ENCODE data around the gene POLR3A. TPM values are rescaled to one million over a fixed set of nuclear protein-coding genes. Genes with fewer than 3 reads are reported as not detected.
"Not testable (repeated sequence)": the region's sequence is repeated elsewhere in the genome, so short reads cannot be mapped to it uniquely, and the experiment has no call there.

The POLR3A gene
- total and polyA plus RNA-seq, 2 donors: 5.6 to 9.4 TPM

GRCh38 chr10:78000956-78001472 lies 28.3 kb downstream of the POLR3A start:
- no peak for DNase-seq (ENCODE audit: low read depth in 6 of 9, low spot score in 9 of 9)
- Histone ChIP-seq H3K9me3 (ENCODE audit: control insufficient read depth in 2 of 2, insufficient read depth in 1 of 2, low read length in 1 of 2) (no peaks in the 10 kb centered on the region), H3K36me3 (ENCODE audit: control insufficient read depth in 2 of 2, insufficient read depth in 2 of 2, low read length in 1 of 2) (peaks cover 63 to 65% of the 10 kb centered on the region in 2 donors), H3K27me3 (ENCODE audit: control insufficient read depth in 2 of 2, insufficient read depth in 1 of 2, low read length in 1 of 2) (no peaks in the 10 kb centered on the region), H3K4me1 (ENCODE audit: control insufficient read depth in 2 of 2, insufficient read depth in 2 of 2, low read length in 2 of 2) (no peaks in the 10 kb centered on the region), H3K4me3 (ENCODE audit: low read length in 2 of 2) (no peak overlapping the region), H3K27ac (ENCODE audit: low read depth in 1 of 2, low read length in 1 of 2) (no peak overlapping the region)
- WGBS: 94% methylated on average over 6 of the region's 6 CpGs

GRCh38 chr10:78000206-78000605 lies 29.1 kb downstream of the POLR3A start:
- no peaks in the 10 kb centered on the region for H3K4me1 ChIP-seq (ENCODE audit: control insufficient read depth in 2 of 2, insufficient read depth in 2 of 2, low read length in 2 of 2)
- no peak overlapping the region for H3K27ac ChIP-seq (ENCODE audit: low read depth in 1 of 2, low read length in 1 of 2)
- no peak overlapping the region for H3K4me3 ChIP-seq (ENCODE audit: low read length in 2 of 2)
- H3K9me3 ChIP-seq (ENCODE audit: control insufficient read depth in 2 of 2, insufficient read depth in 1 of 2, low read length in 1 of 2): no peaks in the 10 kb centered on the region
- DNase-seq (ENCODE audit: low read depth in 6 of 9, low spot score in 9 of 9): no peak
- no peaks in the 10 kb centered on the region for H3K27me3 ChIP-seq (ENCODE audit: control insufficient read depth in 2 of 2, insufficient read depth in 1 of 2, low read length in 1 of 2)
- peaks cover 57 to 58% of the 10 kb centered on the region in 2 donors for H3K36me3 ChIP-seq (ENCODE audit: control insufficient read depth in 2 of 2, insufficient read depth in 2 of 2, low read length in 1 of 2)

GRCh38 chr10:77998780-77999179 lies 30.5 kb downstream of the POLR3A start:
- not testable (repeated sequence) for H3K4me3 ChIP-seq (ENCODE audit: low read length in 2 of 2); H3K27ac ChIP-seq (ENCODE audit: low read depth in 1 of 2, low read length in 1 of 2); DNase-seq (ENCODE audit: low read depth in 6 of 9, low spot score in 9 of 9); H3K9me3 ChIP-seq (ENCODE audit: control insufficient read depth in 2 of 2, insufficient read depth in 1 of 2, low read length in 1 of 2); H3K4me1 ChIP-seq (ENCODE audit: control insufficient read depth in 2 of 2, insufficient read depth in 2 of 2, low read length in 2 of 2); H3K27me3 ChIP-seq (ENCODE audit: control insufficient read depth in 2 of 2, insufficient read depth in 1 of 2, low read length in 1 of 2)
- peaks cover 49 to 52% of the 10 kb centered on the region in 2 donors for H3K36me3 ChIP-seq (ENCODE audit: control insufficient read depth in 2 of 2, insufficient read depth in 2 of 2, low read length in 1 of 2)
- WGBS: 98% methylated on average over 5 of the region's 5 CpGs

- WGBS: 98% methylated on average over 3 of the region's 3 CpGs
- H3K27me3 ChIP-seq (ENCODE audit: control insufficient read depth in 2 of 2, insufficient read depth in 1 of 2, low read length in 1 of 2): no peaks in the 10 kb centered on the region
These were observed 35.7 kb downstream of the POLR3A start for GRCh38 chr10:77993620-77994019.

GRCh38 chr10:77989081-77989724 lies 40.1 kb downstream of the POLR3A start:
- Histone ChIP-seq H3K9me3 (ENCODE audit: control insufficient read depth in 2 of 2, insufficient read depth in 1 of 2, low read length in 1 of 2) (no peaks in the 10 kb centered on the region), H3K36me3 (ENCODE audit: control insufficient read depth in 2 of 2, insufficient read depth in 2 of 2, low read length in 1 of 2) (peaks cover 74 to 89% of the 10 kb centered on the region in 2 donors), H3K27ac (ENCODE audit: low read depth in 1 of 2, low read length in 1 of 2) (no peak overlapping the region), H3K27me3 (ENCODE audit: control insufficient read depth in 2 of 2, insufficient read depth in 1 of 2, low read length in 1 of 2) (no peaks in the 10 kb centered on the region), H3K4me1 (ENCODE audit: control insufficient read depth in 2 of 2, insufficient read depth in 2 of 2, low read length in 2 of 2) (peaks cover 0 to 2% of the 10 kb centered on the region in 2 donors), H3K4me3 (ENCODE audit: low read length in 2 of 2) (no peak overlapping the region)
- no peak for DNase-seq (ENCODE audit: low read depth in 6 of 9, low spot score in 9 of 9)
- WGBS: 96% methylated on average over 11 of the region's 11 CpGs

More at GRCh38 chr10:77993620-77994019, 35.7 kb downstream of the POLR3A start:
- Histone ChIP-seq H3K4me3 (ENCODE audit: low read length in 2 of 2) (no peak overlapping the region), H3K4me1 (ENCODE audit: control insufficient read depth in 2 of 2, insufficient read depth in 2 of 2, low read length in 2 of 2) (peaks cover 0 to 2% of the 10 kb centered on the region in 2 donors), H3K9me3 (ENCODE audit: control insufficient read depth in 2 of 2, insufficient read depth in 1 of 2, low read length in 1 of 2) (no peaks in the 10 kb centered on the region), H3K36me3 (ENCODE audit: control insufficient read depth in 2 of 2, insufficient read depth in 2 of 2, low read length in 1 of 2) (peaks cover 37 to 53% of the 10 kb centered on the region in 2 donors), H3K27ac (ENCODE audit: low read depth in 1 of 2, low read length in 1 of 2) (no peak overlapping the region)
- no peak for DNase-seq (ENCODE audit: low read depth in 6 of 9, low spot score in 9 of 9)

- WGBS: 98% methylated on average over 7 of the region's 7 CpGs
- no peak overlapping the region for H3K4me3 ChIP-seq (ENCODE audit: low read length in 2 of 2)
- peaks cover 77 to 91% of the 10 kb centered on the region in 2 donors for H3K36me3 ChIP-seq (ENCODE audit: control insufficient read depth in 2 of 2, insufficient read depth in 2 of 2, low read length in 1 of 2)
- no peaks in the 10 kb centered on the region for H3K9me3 ChIP-seq (ENCODE audit: control insufficient read depth in 2 of 2, insufficient read depth in 1 of 2, low read length in 1 of 2)
- peaks cover 0 to 2% of the 10 kb centered on the region in 2 donors for H3K4me1 ChIP-seq (ENCODE audit: control insufficient read depth in 2 of 2, insufficient read depth in 2 of 2, low read length in 2 of 2)
- DNase-seq (ENCODE audit: low read depth in 6 of 9, low spot score in 9 of 9): no peak
- no peak overlapping the region for H3K27ac ChIP-seq (ENCODE audit: low read depth in 1 of 2, low read length in 1 of 2)
- H3K27me3 ChIP-seq (ENCODE audit: control insufficient read depth in 2 of 2, insufficient read depth in 1 of 2, low read length in 1 of 2): no peaks in the 10 kb centered on the region
These were observed 41.6 kb downstream of the POLR3A start for GRCh38 chr10:77987671-77988255.

GRCh38 chr10:77984986-77985385 lies 44.3 kb downstream of the POLR3A start:
- DNase-seq (ENCODE audit: low read depth in 6 of 9, low spot score in 9 of 9): no peak
- Histone ChIP-seq H3K4me3 (ENCODE audit: low read length in 2 of 2) (no peak overlapping the region), H3K27ac (ENCODE audit: low read depth in 1 of 2, low read length in 1 of 2) (no peak overlapping the region), H3K4me1 (ENCODE audit: control insufficient read depth in 2 of 2, insufficient read depth in 2 of 2, low read length in 2 of 2) (peaks cover 0 to 2% of the 10 kb centered on the region in 2 donors), H3K36me3 (ENCODE audit: control insufficient read depth in 2 of 2, insufficient read depth in 2 of 2, low read length in 1 of 2) (peaks cover 84 to 89% of the 10 kb centered on the region in 2 donors), H3K27me3 (ENCODE audit: control insufficient read depth in 2 of 2, insufficient read depth in 1 of 2, low read length in 1 of 2) (no peaks in the 10 kb centered on the region), H3K9me3 (ENCODE audit: control insufficient read depth in 2 of 2, insufficient read depth in 1 of 2, low read length in 1 of 2) (no peaks in the 10 kb centered on the region)
- WGBS: 96% methylated on average over 4 of the region's 4 CpGs

GRCh38 chr10:77983384-77984341 lies 45.7 kb downstream of the POLR3A start:
- H3K27me3 ChIP-seq (ENCODE audit: control insufficient read depth in 2 of 2, insufficient read depth in 1 of 2, low read length in 1 of 2): no peaks in the 10 kb centered on the region
- WGBS: 88% methylated on average over 16 of the region's 16 CpGs
- H3K36me3 ChIP-seq (ENCODE audit: control insufficient read depth in 2 of 2, insufficient read depth in 2 of 2, low read length in 1 of 2): peaks cover 88 to 90% of the 10 kb centered on the region in 2 donors
- no peaks in the 10 kb centered on the region for H3K4me1 ChIP-seq (ENCODE audit: control insufficient read depth in 2 of 2, insufficient read depth in 2 of 2, low read length in 2 of 2)
- no peak overlapping the region for H3K4me3 ChIP-seq (ENCODE audit: low read length in 2 of 2)
- no peak for DNase-seq (ENCODE audit: low read depth in 6 of 9, low spot score in 9 of 9)
- no peak overlapping the region for H3K27ac ChIP-seq (ENCODE audit: low read depth in 1 of 2, low read length in 1 of 2)
- H3K9me3 ChIP-seq (ENCODE audit: control insufficient read depth in 2 of 2, insufficient read depth in 1 of 2, low read length in 1 of 2): no peaks in the 10 kb centered on the region

Data from thymus (tissue), 11 donors.